Neural progenitor cell (in vitro differentiated cells): ENCODE measurements around the gene GMPR. TPM values are rescaled to one million over a fixed set of nuclear protein-coding genes. Genes with fewer than 3 reads are reported as not detected.

Source experiments
- DNase-seq: peaks from one replicate; pipeline ENCODE4 v3.0.0-alpha.2; 2016; ENCODE audit warnings: low spot score
- H2AFZ ChIP-seq: fragments of 200-600 bp; sonication (generic); replicated peaks from 2 replicates; pipeline ENCODE4 v1.6.1; 2016; ENCODE audit warnings: antibody characterized with exemption
- H3F3A ChIP-seq: fragments of 200-600 bp; sonication (generic); 2 replicates; pipeline ENCODE4 v1.6.1; 2016; ENCODE audit warnings: antibody characterized with exemption, low read depth
- H3K27ac ChIP-seq: fragments of 200-600 bp; sonication (generic); 2 replicates; pipeline ENCODE4 v1.5.1; 2016; ENCODE audit warnings: mild to moderate bottlenecking
- H3K27me3 ChIP-seq: fragments of 200-600 bp; sonication (generic); 2 replicates; pipeline ENCODE4 v1.6.1; 2016; ENCODE audit warnings: mild to moderate bottlenecking, moderate library complexity
- H3K36me3 ChIP-seq: fragments of 200-600 bp; sonication (generic); 2 replicates; pipeline ENCODE4 v1.5.1; 2016
- H3K4me1 ChIP-seq: fragments of 200-600 bp; sonication (generic); 2 replicates; pipeline ENCODE4 v1.6.1; 2016; ENCODE audit warnings: mixed run types
- H3K4me2 ChIP-seq: fragments of 200-600 bp; sonication (generic); 2 replicates; pipeline ENCODE4 v1.6.1; 2016
- H3K4me3 ChIP-seq: fragments of 200-600 bp; sonication (generic); 2 replicates; pipeline ENCODE4 v1.5.1; 2016
- H3K79me2 ChIP-seq: fragments of 200-600 bp; sonication (generic); 2 replicates; pipeline ENCODE4 v1.6.1; 2016; ENCODE audit warnings: low read depth
- H3K9ac ChIP-seq: fragments of 200-600 bp; sonication (generic); 2 replicates; pipeline ENCODE4 v1.6.1; 2016
- H3K9me3 ChIP-seq: fragments of 200-600 bp; sonication (generic); 2 replicates; pipeline ENCODE4 v1.5.1; 2016; ENCODE audit warnings: low read depth
- H4K20me1 ChIP-seq: fragments of 200-600 bp; sonication (generic); 2 replicates; pipeline ENCODE4 v1.6.1; 2016; ENCODE audit warnings: low read depth
- H3K27ac Mint-ChIP-seq: 3 replicates; pipeline ENCODE4 v1.8.0; 2021; ENCODE audit warnings: mixed read lengths
- H3K27me3 Mint-ChIP-seq: 2 replicates; pipeline ENCODE4 v1.8.0; 2022; ENCODE audit warnings: low read depth, mild to moderate bottlenecking, inconsistent platforms, moderate library complexity, mixed read lengths; ENCODE audit not compliant: insufficient read depth
- H3K36me3 Mint-ChIP-seq: 3 replicates; pipeline ENCODE4 v1.8.0; 2021; ENCODE audit warnings: mixed read lengths
- H3K4me1 Mint-ChIP-seq: 3 replicates; pipeline ENCODE4 v1.8.0; 2021; ENCODE audit warnings: mixed read lengths
- H3K4me3 Mint-ChIP-seq: 3 replicates; pipeline ENCODE4 v1.8.0; 2021; ENCODE audit warnings: mild to moderate bottlenecking, moderate library complexity, mixed read lengths
- H3K9me3 Mint-ChIP-seq: 3 replicates; pipeline ENCODE4 v1.8.0; 2020; ENCODE audit warnings: mixed read lengths
- EZH2 ChIP-seq: fragments of 200-600 bp; sonication (generic); IDR thresholded peaks from 2 replicates; pipeline ENCODE4 v1.6.1; 2017; ENCODE audit warnings: antibody characterized with exemption, mild to moderate bottlenecking, moderate library complexity
- EZH2phosphoT487 ChIP-seq: fragments of 200-600 bp; sonication (generic); IDR thresholded peaks from 2 replicates; pipeline ENCODE4 v1.6.1; 2017; ENCODE audit warnings: antibody characterized with exemption
- total RNA-seq: library from RNA; depleted of rRNA; stranded (reverse); fragments of >200 nt; gene quantifications from 2 replicates; pipeline ENCODE4 v1.2.3, GENCODE V29; 2015; ENCODE audit warnings: low replicate concordance
- TF ChIP-seq, protein P1 (sequence below): fragments of 200-600 bp; sonication (generic); IDR thresholded peaks from 2 replicates; pipeline ENCODE4 v1.5.1; 2017; ENCODE audit warnings: antibody characterized with exemption, mild to moderate bottlenecking

GMPR gene
- total RNA-seq, 1 donor from 2014 or later = not detected

DNA sequence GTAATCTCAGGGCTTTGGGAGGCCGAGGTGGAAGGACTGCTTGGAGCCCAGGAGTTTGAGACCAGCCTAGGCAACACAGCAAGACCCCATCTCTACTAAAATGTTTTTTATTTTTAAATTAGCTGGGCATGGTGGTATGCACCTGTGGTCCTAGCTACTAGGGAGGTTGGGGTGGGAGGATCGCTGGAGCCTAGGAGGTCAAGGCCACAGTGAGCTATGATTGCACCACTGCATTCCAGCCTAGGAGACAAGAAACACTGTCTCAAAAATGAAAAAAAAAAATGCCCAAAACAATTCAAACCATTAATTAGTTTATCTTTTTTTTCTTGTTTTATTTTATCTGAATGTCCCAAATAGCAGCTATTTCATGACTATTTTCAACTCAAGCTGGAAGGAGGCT is 85.8 kb downstream of the GMPR start:
- H3K36me3 ChIP-seq = no peaks in the 10 kb centered on the region
- no peaks in the 10 kb centered on the region for H3F3A ChIP-seq
- no peaks in the 10 kb centered on the region for H3K79me2 ChIP-seq
- Mint-ChIP-seq H3K36me3 (peaks cover 3% of the 10 kb centered on the region), H3K9me3 (peaks cover 11% of the 10 kb centered on the region), H3K27ac (no peak overlapping the region), H3K4me1 (peaks cover 49% of the 10 kb centered on the region), H3K27me3 (no peaks in the 10 kb centered on the region), H3K4me3 (no peak overlapping the region)
- no peak overlapping the region for H3K9ac ChIP-seq
- no peak for DNase-seq
- no peak overlapping the region for H3K4me2 ChIP-seq
- no peak overlapping the region for H3K27ac ChIP-seq
- no peak overlapping the region for H2AFZ ChIP-seq
- no peaks in the 10 kb centered on the region for H3K9me3 ChIP-seq
- TF ChIP-seq, protein P1, sequence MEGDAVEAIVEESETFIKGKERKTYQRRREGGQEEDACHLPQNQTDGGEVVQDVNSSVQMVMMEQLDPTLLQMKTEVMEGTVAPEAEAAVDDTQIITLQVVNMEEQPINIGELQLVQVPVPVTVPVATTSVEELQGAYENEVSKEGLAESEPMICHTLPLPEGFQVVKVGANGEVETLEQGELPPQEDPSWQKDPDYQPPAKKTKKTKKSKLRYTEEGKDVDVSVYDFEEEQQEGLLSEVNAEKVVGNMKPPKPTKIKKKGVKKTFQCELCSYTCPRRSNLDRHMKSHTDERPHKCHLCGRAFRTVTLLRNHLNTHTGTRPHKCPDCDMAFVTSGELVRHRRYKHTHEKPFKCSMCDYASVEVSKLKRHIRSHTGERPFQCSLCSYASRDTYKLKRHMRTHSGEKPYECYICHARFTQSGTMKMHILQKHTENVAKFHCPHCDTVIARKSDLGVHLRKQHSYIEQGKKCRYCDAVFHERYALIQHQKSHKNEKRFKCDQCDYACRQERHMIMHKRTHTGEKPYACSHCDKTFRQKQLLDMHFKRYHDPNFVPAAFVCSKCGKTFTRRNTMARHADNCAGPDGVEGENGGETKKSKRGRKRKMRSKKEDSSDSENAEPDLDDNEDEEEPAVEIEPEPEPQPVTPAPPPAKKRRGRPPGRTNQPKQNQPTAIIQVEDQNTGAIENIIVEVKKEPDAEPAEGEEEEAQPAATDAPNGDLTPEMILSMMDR = no peak
- TF ChIP-seq EZH2phosphoT487 = no peak
- TF ChIP-seq EZH2 = no peak
- H3K4me1 ChIP-seq = peaks cover 12% of the 10 kb centered on the region
- H4K20me1 ChIP-seq = no peaks in the 10 kb centered on the region
- H3K27me3 ChIP-seq = no peaks in the 10 kb centered on the region
- no peak overlapping the region for H3K4me3 ChIP-seq

DNA sequence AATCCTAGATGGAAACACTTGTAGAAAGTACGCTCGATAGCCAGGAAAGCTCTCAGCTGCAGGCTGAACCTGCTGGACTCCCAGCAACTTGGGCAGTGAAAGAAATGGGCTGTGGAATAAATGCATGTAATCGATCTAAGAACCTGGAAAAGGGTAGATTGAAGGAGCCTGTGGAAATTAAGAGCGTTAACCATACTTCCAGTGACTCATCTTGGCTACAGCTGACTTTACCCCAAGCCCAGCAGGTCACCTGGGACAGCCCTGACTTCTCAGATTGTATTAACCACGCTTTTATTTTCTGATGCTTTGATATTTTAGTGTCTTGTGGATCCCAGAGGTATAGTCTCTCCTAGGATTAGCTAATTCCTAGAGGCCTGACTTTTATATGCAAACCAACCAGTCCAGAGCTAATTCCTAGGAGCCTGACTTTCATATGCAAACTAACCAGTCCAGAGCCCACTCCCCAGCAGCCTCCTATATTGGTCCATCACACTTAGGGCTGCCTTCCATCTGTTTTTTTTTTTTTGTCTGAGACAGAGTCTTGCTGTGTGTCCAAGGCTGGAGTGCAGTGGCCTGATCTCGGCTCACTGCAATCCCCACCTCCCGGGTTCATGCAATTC is 86.3 kb downstream of the GMPR start:
- Histone ChIP-seq H3K79me2 (no peaks in the 10 kb centered on the region), H4K20me1 (no peaks in the 10 kb centered on the region), H3F3A (no peaks in the 10 kb centered on the region), H3K27me3 (no peaks in the 10 kb centered on the region), H3K9ac (no peak overlapping the region), H2AFZ (no peak overlapping the region), H3K27ac (no peak overlapping the region), H3K4me2 (no peak overlapping the region), H3K36me3 (no peaks in the 10 kb centered on the region), H3K4me1 (peaks cover 12% of the 10 kb centered on the region), H3K4me3 (no peak overlapping the region), H3K9me3 (no peaks in the 10 kb centered on the region)
- H3K36me3 Mint-ChIP-seq = peaks cover 3% of the 10 kb centered on the region
- no peaks in the 10 kb centered on the region for H3K27me3 Mint-ChIP-seq
- DNase-seq = no peak
- peaks cover 46% of the 10 kb centered on the region for H3K4me1 Mint-ChIP-seq
- no peak overlapping the region for H3K27ac Mint-ChIP-seq
- peaks cover 11% of the 10 kb centered on the region for H3K9me3 Mint-ChIP-seq
- TF ChIP-seq EZH2phosphoT487 (no peak), EZH2 (no peak)
- TF ChIP-seq, protein P1 = no peak
- no peak overlapping the region for H3K4me3 Mint-ChIP-seq

DNA sequence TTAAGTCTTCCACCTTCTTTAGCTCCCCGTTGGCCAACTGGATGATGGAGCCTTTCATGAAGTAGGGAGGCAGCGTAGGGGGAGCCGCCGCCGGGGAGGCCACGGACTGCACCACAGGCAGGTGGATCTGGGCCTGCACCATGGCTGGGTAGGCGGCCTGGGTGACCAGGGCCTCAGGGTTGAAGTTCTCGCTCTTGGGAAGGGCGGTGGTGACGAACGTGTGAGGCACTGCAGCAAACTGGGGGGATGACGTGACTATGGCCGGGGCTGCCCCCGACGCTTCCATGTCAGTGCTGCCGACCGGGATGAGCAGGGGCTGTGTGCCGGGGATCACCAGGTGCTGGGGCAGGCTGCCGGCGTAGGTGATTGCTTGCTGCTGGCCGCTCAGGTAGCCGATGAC is 88.1 kb downstream of the GMPR start:
- H3K9me3 ChIP-seq = no peaks in the 10 kb centered on the region
- H3K79me2 ChIP-seq = no peaks in the 10 kb centered on the region
- Mint-ChIP-seq H3K27me3 (no peaks in the 10 kb centered on the region), H3K27ac (no peak overlapping the region), H3K9me3 (peaks cover 11% of the 10 kb centered on the region), H3K4me1 (peaks cover 34% of the 10 kb centered on the region), H3K4me3 (no peak overlapping the region), H3K36me3 (peaks cover 3% of the 10 kb centered on the region)
- H3K27me3 ChIP-seq = no peaks in the 10 kb centered on the region
- H2AFZ ChIP-seq = no peak overlapping the region
- DNase-seq = no peak
- no peak overlapping the region for H3K9ac ChIP-seq
- TF ChIP-seq EZH2 (no peak), EZH2phosphoT487 (no peak)
- TF ChIP-seq, protein P1 = no peak
- H3K36me3 ChIP-seq = no peaks in the 10 kb centered on the region
- H3K4me3 ChIP-seq = no peak overlapping the region
- peaks cover 5% of the 10 kb centered on the region for H3K4me1 ChIP-seq
- H3K27ac ChIP-seq = no peak overlapping the region
- H3F3A ChIP-seq = peaks cover 4% of the 10 kb centered on the region
- no peak overlapping the region for H3K4me2 ChIP-seq
- H4K20me1 ChIP-seq = no peaks in the 10 kb centered on the region
